ENCODE data around the gene AP2A1.

The AP2A1 gene

GRCh38 chr19:49855676-49856573 lies 89.1 kb downstream of the AP2A1 start:
- DNase-seq (ENCODE audit: low read depth) = no peak

GRCh38 chr19:49856574-49857021 lies 89.8 kb downstream of the AP2A1 start:
- DNase-seq (ENCODE audit: low read depth) = no peak

Data from activated T-cell treated with anti-CD3 and anti-CD28 coated beads for 1 hour (primary cell).